SK-N-SH treated with all-trans-retinoic acid at 6 μM for 48 hours (cell line): ENCODE measurements around the gene MALL.

Source experiments
- ATAC-seq: fragments of 200-7000 bp; cut with Tn5 transposase; 3 replicates; pipeline ENCODE4 v1.9.1; 2020; ENCODE audit warnings: mild to moderate bottlenecking, moderate library complexity
- ARNTL ChIP-seq: fragments of 450-650 bp; formaldehyde crosslinking; IDR thresholded peaks from 2 replicates; pipeline ENCODE4 v1.5.0; 2020; ENCODE audit warnings: low read depth, mild to moderate bottlenecking, moderate library complexity, borderline replicate concordance
- BACH2 ChIP-seq: fragments of 250-450 bp; sonication (Bioruptor Pico); IDR thresholded peaks from 2 replicates; pipeline ENCODE4 v1.9.0; 2021; ENCODE audit warnings: mild to moderate bottlenecking, borderline replicate concordance
- CREB5 ChIP-seq: fragments of 250-450 bp; sonication (Bioruptor Pico); IDR thresholded peaks from 2 replicates; pipeline ENCODE4 v1.5.1; 2020; ENCODE audit warnings: low read depth, mild to moderate bottlenecking, moderate library complexity
- CSDC2 ChIP-seq: fragments of 250-450 bp; sonication (Bioruptor Pico); IDR thresholded peaks from 2 replicates; pipeline ENCODE4 v1.5.0; 2020; ENCODE audit warnings: mild to moderate bottlenecking, moderate library complexity
- ESRRG ChIP-seq: fragments of 250-450 bp; sonication (Bioruptor Pico); IDR thresholded peaks from 2 replicates; pipeline ENCODE4 v1.6.1; 2021; ENCODE audit warnings: mild to moderate bottlenecking
- GLIS3 ChIP-seq: fragments of 250-450 bp; sonication (Bioruptor Pico); IDR thresholded peaks from 2 replicates; pipeline ENCODE4 v1.5.0; 2020; ENCODE audit warnings: mild to moderate bottlenecking, moderate library complexity
- ISL1 ChIP-seq: fragments of 250-450 bp; sonication (Bioruptor Pico); IDR thresholded peaks from 2 replicates; pipeline ENCODE4 v2.1.2; 2022; ENCODE audit warnings: mild to moderate bottlenecking, moderate library complexity
- OSR1 ChIP-seq: fragments of 250-450 bp; sonication (Bioruptor Pico); IDR thresholded peaks from 2 replicates; pipeline ENCODE4 v1.8.0; 2022; ENCODE audit warnings: moderate library complexity, mild to moderate bottlenecking, inconsistent platforms
- PPARA ChIP-seq: fragments of 250-450 bp; sonication (Bioruptor Pico); IDR thresholded peaks from 2 replicates; pipeline ENCODE4 v1.5.0; 2020; ENCODE audit warnings: mild to moderate bottlenecking, borderline replicate concordance
- SNAI2 ChIP-seq: fragments of 250-450 bp; sonication (Bioruptor Pico); IDR thresholded peaks from 2 replicates; pipeline ENCODE4 v1.5.0; 2020; ENCODE audit warnings: mild to moderate bottlenecking, moderate library complexity
- TCF4 ChIP-seq: fragments of 250-450 bp; sonication (Bioruptor Pico); IDR thresholded peaks from 2 replicates; pipeline ENCODE4 v1.8.0; 2021; ENCODE audit warnings: mild to moderate bottlenecking, moderate library complexity, borderline replicate concordance
- TOX ChIP-seq: fragments of 250-450 bp; sonication (Bioruptor Pico); IDR thresholded peaks from 2 replicates; pipeline ENCODE4 v1.8.0; 2021; ENCODE audit warnings: mild to moderate bottlenecking, moderate library complexity, borderline replicate concordance
- ZC3H10 ChIP-seq: fragments of 250-450 bp; sonication (Bioruptor Pico); IDR thresholded peaks from 2 replicates; pipeline ENCODE4 v1.5.1; 2021; ENCODE audit warnings: mild to moderate bottlenecking, moderate library complexity
- ZFP30 ChIP-seq: fragments of 450-650 bp; formaldehyde crosslinking; IDR thresholded peaks from 2 replicates; pipeline ENCODE4 v1.5.0; 2022; ENCODE audit warnings: mild to moderate bottlenecking, moderate library complexity
- ZNF565 ChIP-seq: fragments of 450-650 bp; formaldehyde crosslinking; conservative IDR thresholded peaks from 2 replicates; pipeline ENCODE4 v1.5.0; 2020; ENCODE audit warnings: low read depth, mild to moderate bottlenecking, moderate library complexity
- ZNF8 ChIP-seq: fragments of 450-650 bp; formaldehyde crosslinking; IDR thresholded peaks from 2 replicates; pipeline ENCODE4 v1.5.0; 2020; ENCODE audit warnings: mild to moderate bottlenecking, moderate library complexity
- TF ChIP-seq, protein P1 (sequence below): fragments of 250-450 bp; sonication (Bioruptor Pico); IDR thresholded peaks from 2 replicates; pipeline ENCODE4 v1.8.0; 2021; ENCODE audit warnings: low read depth, mild to moderate bottlenecking, moderate library complexity, borderline replicate concordance
- TF ChIP-seq, protein P2 (sequence below): fragments of 250-450 bp; sonication (Bioruptor Pico); IDR thresholded peaks from 2 replicates; pipeline ENCODE4 v1.8.0; 2020; ENCODE audit warnings: mild to moderate bottlenecking, moderate library complexity, borderline replicate concordance
- TF ChIP-seq, protein P3 (sequence below): fragments of 250-450 bp; sonication (Bioruptor Pico); IDR thresholded peaks from 2 replicates; pipeline ENCODE4 v1.5.0; 2020; ENCODE audit warnings: mild to moderate bottlenecking, moderate library complexity
- TF ChIP-seq, protein P4 (sequence below): fragments of 250-450 bp; sonication (Bioruptor Pico); IDR thresholded peaks from 2 replicates; pipeline ENCODE4 v1.5.1; 2021; ENCODE audit warnings: mild to moderate bottlenecking, moderate library complexity

Gene MALL

DNA sequence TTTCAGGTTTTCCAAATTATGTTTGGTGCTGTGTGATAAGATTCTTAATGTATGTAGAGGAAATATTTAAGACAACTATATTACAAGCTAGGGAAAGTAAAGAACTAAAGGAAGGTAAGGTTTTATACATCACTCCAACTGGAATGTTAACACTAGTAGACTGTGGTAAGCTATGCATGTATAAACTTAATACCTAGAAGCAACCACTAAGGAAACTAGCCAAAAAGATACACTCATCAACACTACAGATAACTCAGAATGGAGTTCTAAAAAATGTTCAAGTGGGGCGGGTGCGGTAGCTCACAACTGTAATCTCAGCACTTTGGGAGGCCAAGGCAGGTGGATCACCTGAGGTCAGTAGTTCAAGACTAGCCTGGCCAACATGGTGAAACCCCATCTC, 37.8 kb upstream of the MALL start:
- no peak for ATAC-seq
- no peak for TF ChIP-seq ARNTL
- TF ChIP-seq ISL1: no peak
- TF ChIP-seq, protein P1, sequence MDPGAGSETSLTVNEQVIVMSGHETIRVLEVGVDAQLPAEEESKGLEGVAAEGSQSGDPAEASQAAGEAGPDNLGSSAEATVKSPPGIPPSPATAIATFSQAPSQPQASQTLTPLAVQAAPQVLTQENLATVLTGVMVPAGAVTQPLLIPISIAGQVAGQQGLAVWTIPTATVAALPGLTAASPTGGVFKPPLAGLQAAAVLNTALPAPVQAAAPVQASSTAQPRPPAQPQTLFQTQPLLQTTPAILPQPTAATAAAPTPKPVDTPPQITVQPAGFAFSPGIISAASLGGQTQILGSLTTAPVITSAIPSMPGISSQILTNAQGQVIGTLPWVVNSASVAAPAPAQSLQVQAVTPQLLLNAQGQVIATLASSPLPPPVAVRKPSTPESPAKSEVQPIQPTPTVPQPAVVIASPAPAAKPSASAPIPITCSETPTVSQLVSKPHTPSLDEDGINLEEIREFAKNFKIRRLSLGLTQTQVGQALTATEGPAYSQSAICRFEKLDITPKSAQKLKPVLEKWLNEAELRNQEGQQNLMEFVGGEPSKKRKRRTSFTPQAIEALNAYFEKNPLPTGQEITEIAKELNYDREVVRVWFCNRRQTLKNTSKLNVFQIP (CRISPR knock-in tag): no peak
- no peak for TF ChIP-seq ZC3H10 (CRISPR knock-in tag)
- no peak for TF ChIP-seq ZFP30 (CRISPR knock-in tag)

DNA sequence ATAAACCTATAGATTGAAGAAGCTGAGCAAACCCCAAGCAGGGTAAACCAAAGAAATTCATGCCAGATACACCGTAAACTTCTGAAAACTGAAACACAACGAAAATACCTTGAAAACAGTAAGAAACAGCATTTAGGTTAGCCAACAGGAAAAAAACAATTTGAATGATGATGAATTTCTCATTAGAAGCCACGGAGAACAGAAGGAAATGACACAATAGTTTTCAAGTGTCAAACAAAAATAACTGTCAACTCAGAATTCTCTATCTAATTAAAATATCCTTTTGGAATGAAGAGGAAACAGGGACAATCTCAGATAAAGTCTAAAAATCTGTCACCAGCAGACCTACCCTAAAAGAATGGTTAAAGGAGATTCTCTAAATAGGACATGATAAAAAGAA, 37.3 kb upstream of the MALL start:
- TF ChIP-seq CSDC2 (CRISPR knock-in tag) (no peak), OSR1 (CRISPR knock-in tag) (no peak), ZFP30 (CRISPR knock-in tag) (no peak), ZNF8 (CRISPR knock-in tag) (no peak), BACH2 (CRISPR knock-in tag) (no peak), ESRRG (no peak), CREB5 (CRISPR knock-in tag) (no peak), GLIS3 (no peak), SNAI2 (no peak), TOX (CRISPR knock-in tag) (no peak), ZC3H10 (CRISPR knock-in tag) (no peak), ISL1 (no peak)
- TF ChIP-seq, protein P2, sequence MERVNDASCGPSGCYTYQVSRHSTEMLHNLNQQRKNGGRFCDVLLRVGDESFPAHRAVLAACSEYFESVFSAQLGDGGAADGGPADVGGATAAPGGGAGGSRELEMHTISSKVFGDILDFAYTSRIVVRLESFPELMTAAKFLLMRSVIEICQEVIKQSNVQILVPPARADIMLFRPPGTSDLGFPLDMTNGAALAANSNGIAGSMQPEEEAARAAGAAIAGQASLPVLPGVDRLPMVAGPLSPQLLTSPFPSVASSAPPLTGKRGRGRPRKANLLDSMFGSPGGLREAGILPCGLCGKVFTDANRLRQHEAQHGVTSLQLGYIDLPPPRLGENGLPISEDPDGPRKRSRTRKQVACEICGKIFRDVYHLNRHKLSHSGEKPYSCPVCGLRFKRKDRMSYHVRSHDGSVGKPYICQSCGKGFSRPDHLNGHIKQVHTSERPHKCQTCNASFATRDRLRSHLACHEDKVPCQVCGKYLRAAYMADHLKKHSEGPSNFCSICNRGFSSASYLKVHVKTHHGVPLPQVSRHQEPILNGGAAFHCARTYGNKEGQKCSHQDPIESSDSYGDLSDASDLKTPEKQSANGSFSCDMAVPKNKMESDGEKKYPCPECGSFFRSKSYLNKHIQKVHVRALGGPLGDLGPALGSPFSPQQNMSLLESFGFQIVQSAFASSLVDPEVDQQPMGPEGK (CRISPR knock-in tag): no peak
- TF ChIP-seq, all 23 proteins: peak for 0
- no peak for ATAC-seq

GRCh38 chr2:110149330-110150220, 34.0 kb upstream of the MALL start:
- peak; percentile 91 for ATAC-seq
- TF ChIP-seq, protein P2 (CRISPR knock-in tag): 0 out of 2 replicates have a peak, but pooled peaks have one; percentile 52
- peak; percentile 86 for TF ChIP-seq ISL1
- TF ChIP-seq, protein P3, sequence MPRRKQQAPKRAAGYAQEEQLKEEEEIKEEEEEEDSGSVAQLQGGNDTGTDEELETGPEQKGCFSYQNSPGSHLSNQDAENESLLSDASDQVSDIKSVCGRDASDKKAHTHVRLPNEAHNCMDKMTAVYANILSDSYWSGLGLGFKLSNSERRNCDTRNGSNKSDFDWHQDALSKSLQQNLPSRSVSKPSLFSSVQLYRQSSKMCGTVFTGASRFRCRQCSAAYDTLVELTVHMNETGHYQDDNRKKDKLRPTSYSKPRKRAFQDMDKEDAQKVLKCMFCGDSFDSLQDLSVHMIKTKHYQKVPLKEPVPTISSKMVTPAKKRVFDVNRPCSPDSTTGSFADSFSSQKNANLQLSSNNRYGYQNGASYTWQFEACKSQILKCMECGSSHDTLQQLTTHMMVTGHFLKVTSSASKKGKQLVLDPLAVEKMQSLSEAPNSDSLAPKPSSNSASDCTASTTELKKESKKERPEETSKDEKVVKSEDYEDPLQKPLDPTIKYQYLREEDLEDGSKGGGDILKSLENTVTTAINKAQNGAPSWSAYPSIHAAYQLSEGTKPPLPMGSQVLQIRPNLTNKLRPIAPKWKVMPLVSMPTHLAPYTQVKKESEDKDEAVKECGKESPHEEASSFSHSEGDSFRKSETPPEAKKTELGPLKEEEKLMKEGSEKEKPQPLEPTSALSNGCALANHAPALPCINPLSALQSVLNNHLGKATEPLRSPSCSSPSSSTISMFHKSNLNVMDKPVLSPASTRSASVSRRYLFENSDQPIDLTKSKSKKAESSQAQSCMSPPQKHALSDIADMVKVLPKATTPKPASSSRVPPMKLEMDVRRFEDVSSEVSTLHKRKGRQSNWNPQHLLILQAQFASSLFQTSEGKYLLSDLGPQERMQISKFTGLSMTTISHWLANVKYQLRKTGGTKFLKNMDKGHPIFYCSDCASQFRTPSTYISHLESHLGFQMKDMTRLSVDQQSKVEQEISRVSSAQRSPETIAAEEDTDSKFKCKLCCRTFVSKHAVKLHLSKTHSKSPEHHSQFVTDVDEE (CRISPR knock-in tag): no peak

DNA sequence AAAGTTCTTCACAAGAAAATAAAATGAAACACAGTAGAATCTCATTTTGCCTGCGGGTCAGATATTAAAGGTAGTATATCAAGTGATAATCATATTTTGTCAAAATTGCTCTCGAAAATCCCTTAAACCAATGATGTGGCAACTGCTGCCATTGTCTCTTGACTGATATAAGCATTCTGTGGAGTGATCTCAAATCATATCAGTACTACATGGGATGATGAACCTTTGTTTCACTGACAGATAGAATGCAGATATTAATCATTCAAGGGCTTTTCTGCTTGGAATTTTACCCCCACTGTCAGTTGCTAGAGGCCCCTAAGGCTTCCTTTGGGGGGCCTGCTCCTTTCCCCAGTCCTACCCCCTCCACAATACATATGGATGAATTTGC, 31.3 kb upstream of the MALL start:
- ATAC-seq: no peak
- TF ChIP-seq, protein P2 (CRISPR knock-in tag): no peak
- no peak for TF ChIP-seq PPARA (CRISPR knock-in tag)
- TF ChIP-seq BACH2 (CRISPR knock-in tag): no peak
- no peak for TF ChIP-seq ZC3H10 (CRISPR knock-in tag)
- no peak for TF ChIP-seq ZNF565
- TF ChIP-seq CREB5 (CRISPR knock-in tag): no peak
- TF ChIP-seq CSDC2 (CRISPR knock-in tag): no peak
- TF ChIP-seq ZFP30 (CRISPR knock-in tag): no peak
- TF ChIP-seq, protein P4, sequence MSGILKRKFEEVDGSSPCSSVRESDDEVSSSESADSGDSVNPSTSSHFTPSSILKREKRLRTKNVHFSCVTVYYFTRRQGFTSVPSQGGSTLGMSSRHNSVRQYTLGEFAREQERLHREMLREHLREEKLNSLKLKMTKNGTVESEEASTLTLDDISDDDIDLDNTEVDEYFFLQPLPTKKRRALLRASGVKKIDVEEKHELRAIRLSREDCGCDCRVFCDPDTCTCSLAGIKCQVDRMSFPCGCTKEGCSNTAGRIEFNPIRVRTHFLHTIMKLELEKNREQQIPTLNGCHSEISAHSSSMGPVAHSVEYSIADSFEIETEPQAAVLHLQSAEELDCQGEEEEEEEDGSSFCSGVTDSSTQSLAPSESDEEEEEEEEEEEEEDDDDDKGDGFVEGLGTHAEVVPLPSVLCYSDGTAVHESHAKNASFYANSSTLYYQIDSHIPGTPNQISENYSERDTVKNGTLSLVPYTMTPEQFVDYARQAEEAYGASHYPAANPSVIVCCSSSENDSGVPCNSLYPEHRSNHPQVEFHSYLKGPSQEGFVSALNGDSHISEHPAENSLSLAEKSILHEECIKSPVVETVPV (CRISPR knock-in tag): no peak
- TF ChIP-seq TCF4: no peak
- no peak for TF ChIP-seq ARNTL
- no peak for TF ChIP-seq OSR1 (CRISPR knock-in tag)
